Sigmoid colon (tissue), 4 donors: ENCODE data around the gene TICAM2.

ENCODE experiments used
- CTCF ChIP-seq, 4 experiments: fragments of 450-650 bp in 3 of 4; fragments of 200-600 bp in 1 of 4; IDR thresholded peaks; one replicate each; pipeline ENCODE4 v1.5.1; 2016 to 2019; ENCODE audit warnings: antibody characterized with exemption in 4 of 4, mild to moderate bottlenecking in 3 of 4, moderate library complexity in 2 of 4
- POLR2AphosphoS5 ChIP-seq, 4 donors: sonication (generic); formaldehyde crosslinking; IDR thresholded peaks; one replicate each; pipeline ENCODE4 v1.6.1; 2017; ENCODE audit warnings: antibody characterized with exemption in 4 of 4

- no peak for TF ChIP-seq POLR2AphosphoS5 (IDR thresholded peaks at IDR 0.05)
- TF ChIP-seq CTCF (IDR thresholded peaks at IDR 0.05): no peak
These were observed 26.9 kb downstream of the TICAM2 start for GRCh38 chr5:115575167-115576070.
